IPS-18a (cell line): ENCODE data around the gene SMCO3.

ENCODE experiments used
- H3K27ac ChIP-seq: one replicate; pipeline ENCODE4 v1.5.1; 2013; ENCODE audit warnings: low read length
- H3K27me3 ChIP-seq: one replicate; pipeline ENCODE4 v1.6.1; 2013; ENCODE audit warnings: mild to moderate bottlenecking, low read length; ENCODE audit not compliant: control insufficient read depth, insufficient read depth
- H3K36me3 ChIP-seq: one replicate; pipeline ENCODE4 v1.6.1; 2013; ENCODE audit warnings: low read depth, low read length; ENCODE audit not compliant: control insufficient read depth
- H3K4me1 ChIP-seq: one replicate; pipeline ENCODE4 v1.6.1; 2013; ENCODE audit warnings: low read depth, low read length; ENCODE audit not compliant: control insufficient read depth
- H3K4me3 ChIP-seq: one replicate; pipeline ENCODE4 v1.5.1; 2013; ENCODE audit warnings: low read length
- H3K9ac ChIP-seq: one replicate; pipeline ENCODE4 v1.6.1; 2013; ENCODE audit warnings: mild to moderate bottlenecking, low read length, moderate library complexity
- H3K9me3 ChIP-seq: one replicate; pipeline ENCODE4 v1.6.1; 2013; ENCODE audit warnings: low read depth, low read length; ENCODE audit not compliant: control insufficient read depth

The SMCO3 gene

DNA sequence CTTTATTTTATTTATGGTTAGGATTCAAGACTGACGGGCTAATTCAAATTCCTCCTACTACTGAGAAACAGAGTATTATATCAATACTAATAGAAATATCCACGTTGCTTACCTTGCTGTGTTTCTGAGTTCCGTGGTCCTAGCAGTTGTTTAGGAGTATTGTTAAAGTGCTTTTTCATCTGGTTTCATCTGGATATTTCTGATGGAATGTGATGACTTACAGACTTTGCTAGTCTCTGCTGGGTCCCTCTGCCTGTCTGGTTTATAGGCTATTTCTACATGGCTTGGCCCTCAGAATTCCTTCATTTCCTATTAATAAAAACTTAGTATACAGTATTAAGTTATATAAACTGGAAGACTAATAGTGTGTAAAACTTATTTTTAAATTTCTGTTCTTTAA lies at the start of gene SMCO3:
SMCO3 (minus strand) TSS at position 169 of the 400 bp plus-strand sequence. CDS start 7,502 bp downstream, outside the sequence.
- H3K27ac ChIP-seq = no peak within 1 kb of the TSS
- H3K4me1 ChIP-seq = no peaks in the 10 kb centered on the region
- no peaks in the 10 kb centered on the region for H3K9me3 ChIP-seq
- no peak within 1 kb of the TSS for H3K4me3 ChIP-seq
- no peak within 1 kb of the TSS for H3K9ac ChIP-seq
- no peaks in the 10 kb centered on the region for H3K36me3 ChIP-seq
- H3K27me3 ChIP-seq = no peaks in the 10 kb centered on the region

DNA sequence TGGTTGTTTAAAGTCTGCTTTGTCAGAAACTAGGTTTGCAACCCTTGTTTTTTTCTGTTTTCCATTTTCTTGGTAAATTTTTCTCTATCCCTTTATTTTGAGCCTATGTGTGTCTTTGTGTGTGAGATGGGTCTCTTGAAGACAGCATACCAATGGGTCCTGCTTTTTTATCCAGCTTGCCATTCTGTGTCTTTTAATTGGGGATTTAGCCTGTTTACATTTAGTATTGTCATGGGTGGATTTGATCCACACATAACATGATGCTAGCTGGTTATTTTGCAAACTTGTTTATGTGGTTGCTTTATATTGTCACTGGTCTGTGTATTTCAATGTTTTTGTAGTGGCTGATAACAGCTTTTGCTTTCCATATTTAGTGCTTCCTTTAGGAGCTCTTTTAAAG lies 46.5 kb upstream of the SMCO3 start:
- no peaks in the 10 kb centered on the region for H3K4me1 ChIP-seq
- no peak overlapping the region for H3K27ac ChIP-seq
- H3K36me3 ChIP-seq = no peaks in the 10 kb centered on the region
- no peak overlapping the region for H3K4me3 ChIP-seq
- no peak overlapping the region for H3K9ac ChIP-seq
- H3K9me3 ChIP-seq = no peaks in the 10 kb centered on the region
- no peaks in the 10 kb centered on the region for H3K27me3 ChIP-seq

DNA sequence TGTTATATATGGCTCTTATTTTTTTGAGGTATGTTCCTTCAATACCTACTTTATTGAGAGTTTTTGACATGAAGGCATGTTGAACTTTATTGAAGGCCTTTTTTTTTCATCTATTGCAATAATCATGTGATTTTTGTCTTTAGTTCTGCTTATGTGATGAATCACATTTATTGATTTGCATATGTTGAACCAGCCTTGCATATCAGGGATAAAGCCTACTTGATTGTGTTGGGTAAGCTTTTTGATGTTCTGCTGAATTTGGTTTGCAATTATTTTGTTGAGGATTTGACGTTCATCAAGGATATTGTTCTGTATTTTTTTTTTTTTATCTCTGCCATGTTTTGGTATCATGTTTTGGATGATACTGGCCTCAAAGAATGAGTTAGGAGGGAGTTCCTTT lies 44.5 kb upstream of the SMCO3 start:
- Histone ChIP-seq H3K9ac (no peak overlapping the region), H3K27ac (no peak overlapping the region), H3K27me3 (no peaks in the 10 kb centered on the region), H3K4me3 (no peak overlapping the region), H3K36me3 (no peaks in the 10 kb centered on the region), H3K9me3 (no peaks in the 10 kb centered on the region), H3K4me1 (peaks cover 5% of the 10 kb centered on the region)

DNA sequence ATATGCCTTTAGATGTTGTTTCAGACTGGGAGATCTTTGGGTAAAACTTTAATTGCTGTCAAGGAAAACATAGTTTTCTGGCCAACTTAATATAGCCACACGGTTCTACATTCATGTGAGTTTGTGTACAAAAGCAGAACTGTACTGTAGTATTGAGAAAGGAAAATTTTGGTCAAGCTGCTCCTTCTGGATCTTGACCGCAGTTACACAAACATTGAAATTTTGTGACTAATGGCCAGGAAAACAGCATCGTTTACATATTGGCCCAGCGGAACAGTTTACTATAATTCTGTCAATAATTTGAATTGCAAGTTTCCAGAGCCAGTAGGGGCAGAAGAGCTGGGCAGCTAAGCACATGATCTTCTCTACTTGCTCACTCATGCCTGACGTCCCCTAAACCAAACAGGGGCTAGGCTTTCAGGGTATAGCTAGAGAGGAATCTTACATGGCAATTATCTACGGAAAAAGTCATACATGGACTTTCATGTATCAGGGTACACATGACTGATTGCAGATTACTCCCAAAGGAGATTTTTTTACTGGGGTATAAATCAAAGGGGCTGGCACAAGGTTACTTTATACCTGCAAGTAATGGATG lies 40.7 kb upstream of the SMCO3 start:
- Histone ChIP-seq H3K9me3 (no peaks in the 10 kb centered on the region), H3K9ac (no peak overlapping the region), H3K4me3 (no peak overlapping the region)

DNA sequence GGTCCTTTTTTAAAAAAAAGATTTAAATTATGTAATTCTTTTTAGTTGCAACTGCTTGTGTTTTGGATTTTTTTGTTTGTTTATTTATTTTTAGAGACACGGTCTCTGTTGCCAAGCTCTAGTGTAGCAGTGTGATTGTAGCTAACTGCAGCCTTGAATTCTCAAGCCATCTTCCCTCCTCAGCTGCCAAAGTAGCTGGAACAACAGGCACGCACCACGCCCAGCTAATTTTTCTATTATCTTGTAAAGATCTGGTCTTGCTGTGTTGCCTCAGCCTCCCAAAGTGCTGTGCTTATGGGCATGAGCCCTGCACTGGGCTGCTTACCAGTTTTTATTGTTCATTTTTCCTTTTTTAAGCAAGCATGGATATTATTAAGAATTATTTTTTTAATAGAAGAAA lies 40.0 kb upstream of the SMCO3 start:
- H3K36me3 ChIP-seq = no peaks in the 10 kb centered on the region
- H3K27ac ChIP-seq = no peak overlapping the region
- H3K9ac ChIP-seq = no peak overlapping the region
- H3K9me3 ChIP-seq = no peaks in the 10 kb centered on the region
- H3K4me1 ChIP-seq = peaks cover 12% of the 10 kb centered on the region
- H3K27me3 ChIP-seq = no peaks in the 10 kb centered on the region
- H3K4me3 ChIP-seq = no peak overlapping the region

More for the DNA sequence above, 40.7 kb upstream of the SMCO3 start:
- Histone ChIP-seq H3K27ac (no peak overlapping the region), H3K36me3 (no peaks in the 10 kb centered on the region), H3K4me1 (peaks cover 12% of the 10 kb centered on the region), H3K27me3 (no peaks in the 10 kb centered on the region)

DNA sequence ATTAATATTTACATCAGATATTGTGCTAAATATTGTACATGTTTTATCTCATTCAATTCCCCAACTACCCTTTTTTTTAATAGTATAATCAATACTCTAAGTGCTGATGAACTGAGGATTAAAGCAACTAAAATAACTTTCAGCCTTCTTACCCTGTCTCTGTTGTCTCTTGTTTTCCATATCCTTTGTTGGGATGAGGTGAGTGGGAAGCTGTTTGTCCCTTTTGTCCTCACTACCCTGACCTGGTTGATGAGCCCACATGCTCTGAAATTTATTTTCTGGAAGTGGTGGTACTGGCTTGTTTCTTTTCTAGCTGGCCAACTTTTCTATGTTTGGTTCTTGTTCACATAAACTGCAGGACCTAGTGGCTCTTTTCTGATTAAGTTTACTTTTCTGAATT lies 38.9 kb upstream of the SMCO3 start:
- Histone ChIP-seq H3K9ac (no peak overlapping the region), H3K4me3 (no peak overlapping the region), H3K27me3 (no peaks in the 10 kb centered on the region), H3K4me1 (peaks cover 12% of the 10 kb centered on the region), H3K27ac (no peak overlapping the region), H3K36me3 (no peaks in the 10 kb centered on the region), H3K9me3 (no peaks in the 10 kb centered on the region)

DNA sequence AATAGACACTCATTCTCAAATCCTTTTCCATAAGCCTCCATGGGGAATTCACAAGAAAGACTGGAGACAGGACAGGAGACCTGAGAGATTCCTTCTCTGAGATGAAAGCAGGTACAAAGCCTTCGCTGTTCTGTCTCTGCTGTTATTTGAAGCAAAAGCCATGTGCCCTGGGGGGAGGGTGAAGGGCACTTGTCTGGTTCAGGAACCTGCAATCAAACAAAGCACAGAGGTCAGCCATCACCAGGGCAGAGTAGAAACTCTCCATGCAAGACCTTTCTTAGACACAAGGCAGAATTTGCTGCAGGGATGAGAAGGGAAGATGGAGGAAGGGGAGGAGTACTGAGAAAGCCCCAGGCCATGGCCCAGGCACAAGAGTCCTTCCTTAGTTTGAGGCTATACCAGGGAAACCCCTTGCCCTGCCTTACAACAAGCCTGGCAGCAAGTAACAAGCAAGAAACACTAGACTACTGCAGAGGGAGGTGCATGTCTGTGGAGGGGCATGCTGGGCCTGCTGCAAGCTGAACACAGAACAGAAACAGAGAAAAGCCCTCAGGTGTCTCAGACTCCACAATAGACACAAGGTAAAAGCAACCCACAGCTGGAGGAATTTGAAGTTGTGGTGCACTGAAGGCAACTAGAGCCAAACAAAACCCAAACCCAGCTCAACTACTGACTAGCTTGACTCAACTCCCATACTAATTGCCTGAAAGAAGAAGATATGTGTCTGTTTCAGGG lies 37.1 kb upstream of the SMCO3 start:
- Histone ChIP-seq H3K27me3 (no peaks in the 10 kb centered on the region), H3K27ac (no peak overlapping the region), H3K9ac (no peak overlapping the region), H3K4me3 (no peak overlapping the region), H3K9me3 (no peaks in the 10 kb centered on the region), H3K4me1 (peaks cover 12% of the 10 kb centered on the region), H3K36me3 (no peaks in the 10 kb centered on the region)

DNA sequence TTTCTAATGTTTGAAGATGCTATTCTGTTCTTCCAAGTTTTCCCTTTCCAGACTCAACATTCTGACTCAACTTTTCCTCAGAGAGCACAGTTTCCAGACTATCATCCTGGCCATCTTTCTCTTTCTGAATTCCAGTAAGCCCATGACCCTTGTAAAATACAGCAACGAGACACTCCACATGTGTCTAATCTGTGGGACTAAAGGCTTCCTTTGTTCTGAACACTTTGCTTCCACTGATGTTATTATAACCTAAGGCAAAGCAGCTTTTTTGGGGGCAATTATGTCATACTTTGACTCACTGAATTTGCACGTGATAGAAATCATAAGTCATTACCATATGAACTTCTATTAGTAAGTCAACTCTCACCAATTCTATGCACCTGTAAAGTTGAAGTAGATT lies 35.7 kb upstream of the SMCO3 start:
- Histone ChIP-seq H3K9me3 (no peaks in the 10 kb centered on the region), H3K4me3 (no peak overlapping the region), H3K4me1 (peaks cover 12% of the 10 kb centered on the region), H3K27ac (no peak overlapping the region), H3K27me3 (no peaks in the 10 kb centered on the region), H3K36me3 (no peaks in the 10 kb centered on the region), H3K9ac (no peak overlapping the region)

DNA sequence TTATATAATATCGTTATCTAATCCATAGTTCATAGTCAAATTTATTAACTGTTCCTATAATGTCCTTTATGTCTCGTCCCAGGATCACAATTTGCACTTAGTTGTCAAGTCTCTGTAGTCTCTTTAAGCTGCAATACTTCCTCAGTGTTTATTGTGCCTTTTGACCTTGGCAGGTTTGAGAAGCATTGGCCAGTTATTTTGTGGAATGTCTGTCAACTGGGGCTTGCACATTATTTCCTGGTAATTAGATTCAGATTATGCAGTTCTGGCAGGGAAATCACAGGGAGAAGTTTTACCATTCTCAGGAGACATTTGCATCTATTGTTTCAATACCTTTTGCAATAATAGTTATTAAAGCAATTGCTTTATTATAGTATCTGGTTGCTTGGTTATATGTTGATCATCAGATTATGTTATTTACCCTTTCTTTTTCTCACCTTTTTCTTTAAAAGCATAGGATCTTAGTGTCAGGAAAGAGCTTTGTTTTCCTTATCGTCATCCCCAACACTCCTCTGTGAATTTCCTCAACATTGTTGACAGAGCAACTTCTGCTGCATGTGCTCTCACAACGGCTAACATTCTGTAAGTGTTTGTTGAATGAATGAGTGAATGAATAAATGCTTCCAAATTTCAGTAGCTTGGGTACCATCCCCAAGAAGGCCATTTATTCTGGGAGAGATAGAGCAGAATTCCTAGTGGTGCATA lies 33.0 kb upstream of the SMCO3 start:
- no peak overlapping the region for H3K27ac ChIP-seq
- H3K36me3 ChIP-seq = no peaks in the 10 kb centered on the region
- H3K4me3 ChIP-seq = no peak overlapping the region
- H3K9me3 ChIP-seq = no peaks in the 10 kb centered on the region
- H3K27me3 ChIP-seq = no peaks in the 10 kb centered on the region
- H3K9ac ChIP-seq = no peak overlapping the region
- no peaks in the 10 kb centered on the region for H3K4me1 ChIP-seq

DNA sequence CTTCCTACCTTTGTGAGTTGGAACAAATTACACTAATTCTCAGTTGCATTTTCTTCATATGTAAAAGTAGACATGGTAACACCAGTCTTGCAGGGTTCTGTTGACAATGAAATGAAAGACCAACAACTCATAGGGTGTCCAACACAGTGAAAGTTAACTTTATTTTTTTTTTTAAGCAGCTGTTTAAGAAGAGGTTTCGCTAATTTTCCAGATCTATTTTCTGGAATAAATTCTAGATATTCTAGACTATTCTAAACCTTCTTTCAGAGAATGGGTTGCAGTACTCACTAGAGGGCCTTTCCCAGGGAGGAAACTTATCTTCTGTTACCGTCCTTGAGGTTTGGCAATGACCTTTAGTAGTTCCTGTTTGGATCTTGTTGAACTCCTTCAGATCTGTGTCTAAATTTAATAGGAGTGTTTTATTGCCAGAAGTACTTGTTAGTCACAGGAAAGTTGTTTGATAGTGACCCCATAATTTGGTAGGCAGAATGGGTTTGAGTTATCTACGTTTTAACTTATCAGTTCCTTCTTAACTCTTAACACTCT lies 32.1 kb upstream of the SMCO3 start:
- Histone ChIP-seq H3K9ac (no peak overlapping the region), H3K4me1 (no peaks in the 10 kb centered on the region), H3K27ac (no peak overlapping the region), H3K36me3 (no peaks in the 10 kb centered on the region), H3K27me3 (no peaks in the 10 kb centered on the region), H3K4me3 (no peak overlapping the region), H3K9me3 (no peaks in the 10 kb centered on the region)

DNA sequence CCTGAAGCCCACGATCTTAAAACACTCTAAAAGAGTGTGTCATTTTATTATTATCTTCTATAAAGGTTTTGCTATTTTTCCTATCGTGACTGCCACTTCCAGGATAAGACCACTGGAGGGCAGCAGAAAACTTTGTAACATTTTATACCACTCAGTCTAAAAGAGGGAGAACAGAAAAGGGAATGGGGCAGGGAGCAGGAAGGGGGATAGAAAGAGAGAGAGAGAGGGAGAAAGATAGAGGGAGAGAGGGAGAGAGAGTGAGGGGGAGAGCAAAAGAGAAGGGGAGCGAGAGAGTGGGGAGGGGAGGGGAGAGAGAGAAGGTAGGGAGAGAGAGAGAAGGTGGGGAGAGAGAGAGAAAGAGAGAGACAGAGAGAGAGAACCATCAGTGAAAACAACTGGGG lies 31.4 kb upstream of the SMCO3 start:
- no peak overlapping the region for H3K9ac ChIP-seq
- H3K4me1 ChIP-seq = no peaks in the 10 kb centered on the region
- H3K27ac ChIP-seq = no peak overlapping the region
- no peaks in the 10 kb centered on the region for H3K36me3 ChIP-seq
- H3K4me3 ChIP-seq = no peak overlapping the region
- no peaks in the 10 kb centered on the region for H3K27me3 ChIP-seq
- no peaks in the 10 kb centered on the region for H3K9me3 ChIP-seq
